Measurements from ENCODE around the gene EPHA4.

Gene EPHA4

GRCh38 chr2:221590861-221591365, 18.8 kb upstream of the EPHA4 start:
- TF ChIP-seq EZH2 (optimal IDR thresholded peaks at IDR 0.05; ENCODE audit: low read depth, low read length) (no peak), CTCF (IDR thresholded peaks at IDR 0.05; ENCODE audit: low read length) (no peak), EZH2phosphoT487 (IDR thresholded peaks at IDR 0.05; ENCODE audit: low read length) (no peak)

GRCh38 chr2:221589696-221590095, 17.6 kb upstream of the EPHA4 start:
- Histone ChIP-seq H3K9me3 (replicated peaks; ENCODE audit: insufficient read depth, low read length) (no peaks in the 10 kb centered on the region), H3K4me2 (ENCODE audit: low read depth, low read length) (no peak overlapping the region), H3K79me2 (ENCODE audit: low read length) (no peaks in the 10 kb centered on the region), H3K9ac (ENCODE audit: low read length) (no peak overlapping the region), H2AFZ (ENCODE audit: low read length) (no peak overlapping the region), H3K4me3 (ENCODE audit: low read length) (no peak overlapping the region), H3K36me3 (replicated peaks; ENCODE audit: insufficient read depth, low read length) (no peaks in the 10 kb centered on the region), H4K20me1 (ENCODE audit: insufficient read depth, low read length) (no peaks in the 10 kb centered on the region), H3K4me1 (ENCODE audit: low read length) (no peaks in the 10 kb centered on the region), H3K9me2 (replicated peaks; ENCODE audit: insufficient read depth, low read length) (no peaks in the 10 kb centered on the region), H3F3A (ENCODE audit: insufficient read depth, low read length) (no peaks in the 10 kb centered on the region), H3K27ac (ENCODE audit: low read length) (no peak overlapping the region), H3K27me3 (replicated peaks; ENCODE audit: insufficient read depth, low read length) (no peaks in the 10 kb centered on the region)
- DNase-seq = no peak
- TF ChIP-seq CTCF (IDR thresholded peaks at IDR 0.05; ENCODE audit: low read length) (no peak), EZH2 (optimal IDR thresholded peaks at IDR 0.05; ENCODE audit: low read depth, low read length) (no peak), EZH2phosphoT487 (IDR thresholded peaks at IDR 0.05; ENCODE audit: low read length) (no peak)

More at GRCh38 chr2:221590861-221591365, 18.8 kb upstream of the EPHA4 start:
- no peaks in the 10 kb centered on the region for H3K9me3 ChIP-seq (replicated peaks; ENCODE audit: insufficient read depth, low read length)
- no peak overlapping the region for H3K27ac ChIP-seq (ENCODE audit: low read length)
- no peaks in the 10 kb centered on the region for H3F3A ChIP-seq (ENCODE audit: insufficient read depth, low read length)
- no peaks in the 10 kb centered on the region for H4K20me1 ChIP-seq (ENCODE audit: insufficient read depth, low read length)
- no peaks in the 10 kb centered on the region for H3K27me3 ChIP-seq (replicated peaks; ENCODE audit: insufficient read depth, low read length)
- no peaks in the 10 kb centered on the region for H3K36me3 ChIP-seq (replicated peaks; ENCODE audit: insufficient read depth, low read length)
- H3K79me2 ChIP-seq (ENCODE audit: low read length) = no peaks in the 10 kb centered on the region
- DNase-seq = no peak
- no peaks in the 10 kb centered on the region for H3K4me1 ChIP-seq (ENCODE audit: low read length)
- no peak overlapping the region for H3K9ac ChIP-seq (ENCODE audit: low read length)
- no peak overlapping the region for H3K4me3 ChIP-seq (ENCODE audit: low read length)
- H3K9me2 ChIP-seq (replicated peaks; ENCODE audit: insufficient read depth, low read length) = no peaks in the 10 kb centered on the region
- no peak overlapping the region for H3K4me2 ChIP-seq (ENCODE audit: low read depth, low read length)
- no peak overlapping the region for H2AFZ ChIP-seq (ENCODE audit: low read length)

- no peaks in the 10 kb centered on the region for H3K79me2 ChIP-seq (ENCODE audit: low read length)
- no peak overlapping the region for H3K4me2 ChIP-seq (ENCODE audit: low read depth, low read length)
- no peaks in the 10 kb centered on the region for H3K36me3 ChIP-seq (replicated peaks; ENCODE audit: insufficient read depth, low read length)
- DNase-seq = no peak
- TF ChIP-seq EZH2phosphoT487 (IDR thresholded peaks at IDR 0.05; ENCODE audit: low read length) (no peak), CTCF (IDR thresholded peaks at IDR 0.05; ENCODE audit: low read length) (no peak), EZH2 (optimal IDR thresholded peaks at IDR 0.05; ENCODE audit: low read depth, low read length) (no peak)
- no peak overlapping the region for H3K4me3 ChIP-seq (ENCODE audit: low read length)
- no peaks in the 10 kb centered on the region for H3K9me3 ChIP-seq (replicated peaks; ENCODE audit: insufficient read depth, low read length)
- H2AFZ ChIP-seq (ENCODE audit: low read length) = no peak overlapping the region
- H3K9ac ChIP-seq (ENCODE audit: low read length) = no peak overlapping the region
- no peaks in the 10 kb centered on the region for H4K20me1 ChIP-seq (ENCODE audit: insufficient read depth, low read length)
- no peaks in the 10 kb centered on the region for H3K4me1 ChIP-seq (ENCODE audit: low read length)
- no peak overlapping the region for H3K27ac ChIP-seq (ENCODE audit: low read length)
- no peaks in the 10 kb centered on the region for H3F3A ChIP-seq (ENCODE audit: insufficient read depth, low read length)
- no peaks in the 10 kb centered on the region for H3K27me3 ChIP-seq (replicated peaks; ENCODE audit: insufficient read depth, low read length)
- no peaks in the 10 kb centered on the region for H3K9me2 ChIP-seq (replicated peaks; ENCODE audit: insufficient read depth, low read length)
These were observed 16.3 kb upstream of the EPHA4 start for GRCh38 chr2:221588306-221588985.
